GM06990 (cell line): ENCODE data around the gene APPL2.

Experiments used
- DNase-seq: peaks from one replicate; pipeline ENCODE4 v3.0.0-alpha.2; 2011; ENCODE audit not compliant: insufficient read length; ENCODE audit errors: extremely low read depth
- H3K27me3 ChIP-seq: replicated peaks from 2 replicates; pipeline ENCODE4 v1.6.0; 2011; ENCODE audit warnings: low read length; ENCODE audit not compliant: control insufficient read depth, insufficient read depth
- H3K36me3 ChIP-seq: 2 replicates; pipeline ENCODE4 v1.5.1; 2011; ENCODE audit warnings: low read length; ENCODE audit not compliant: control insufficient read depth, insufficient read depth
- H3K4me3 ChIP-seq: replicated peaks from 2 replicates; pipeline ENCODE4 v1.5.1; 2011; ENCODE audit warnings: low read depth, mild to moderate bottlenecking, control low read depth, low read length
- CTCF ChIP-seq: IDR thresholded peaks from 2 replicates; pipeline ENCODE4 v1.5.1; 2011; ENCODE audit warnings: low read length, control low read depth, mild to moderate bottlenecking, inconsistent platforms; ENCODE audit not compliant: insufficient read depth, poor library complexity, severe bottlenecking

APPL2 gene

DNA sequence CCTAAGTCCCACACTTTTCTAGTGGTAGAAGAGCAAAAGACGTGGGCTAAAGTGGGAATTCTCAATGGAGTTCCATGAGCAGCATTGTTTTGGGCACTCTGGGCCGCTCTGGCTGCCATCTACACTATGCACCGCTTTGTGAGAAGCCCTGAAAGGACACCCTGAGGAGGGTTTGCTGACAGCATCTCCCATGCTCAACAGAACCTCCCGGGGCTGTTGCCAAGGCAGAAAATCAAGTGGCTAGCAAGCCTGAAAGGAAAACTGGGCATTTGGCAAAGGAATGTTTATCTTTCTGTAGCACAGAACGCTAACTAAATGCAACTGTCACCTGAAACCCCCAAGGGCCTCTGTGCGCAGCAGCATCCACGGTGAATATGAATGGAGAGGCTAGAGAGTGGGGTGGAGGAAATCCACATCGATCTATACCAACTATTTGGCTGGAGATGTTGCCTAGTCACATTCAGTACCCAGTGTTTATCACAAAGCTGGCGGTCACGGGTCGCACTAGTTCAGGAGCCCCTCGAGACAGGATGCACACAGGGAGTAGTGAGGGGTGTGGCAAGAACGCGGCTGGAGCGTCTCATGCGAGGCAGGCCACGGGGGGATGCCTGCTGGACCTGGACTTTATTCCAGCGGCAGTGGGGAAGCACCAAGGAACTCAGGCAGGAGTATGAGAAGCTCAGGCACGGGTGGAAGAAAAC lies 14.2 kb downstream of the APPL2 start:
- no peak overlapping the region for H3K4me3 ChIP-seq
- no peaks in the 10 kb centered on the region for H3K27me3 ChIP-seq
- TF ChIP-seq CTCF = no peak
- no peaks in the 10 kb centered on the region; the same call in none of the 2 replicates for H3K36me3 ChIP-seq
- no peak for DNase-seq

GRCh38 chr12:105220929-105221290 lies 15.1 kb downstream of the APPL2 start:
- Histone ChIP-seq H3K4me3 (no peak overlapping the region), H3K27me3 (no peaks in the 10 kb centered on the region), H3K36me3 (peaks cover 1% of the 10 kb centered on the region)
- TF ChIP-seq CTCF = no peak
- no peak for DNase-seq

GRCh38 chr12:105220150-105220928 lies 15.6 kb downstream of the APPL2 start:
- Histone ChIP-seq H3K4me3 (no peak overlapping the region), H3K27me3 (no peaks in the 10 kb centered on the region), H3K36me3 (peaks cover 1% of the 10 kb centered on the region)
- TF ChIP-seq CTCF = no peak
- DNase-seq = no peak

DNA sequence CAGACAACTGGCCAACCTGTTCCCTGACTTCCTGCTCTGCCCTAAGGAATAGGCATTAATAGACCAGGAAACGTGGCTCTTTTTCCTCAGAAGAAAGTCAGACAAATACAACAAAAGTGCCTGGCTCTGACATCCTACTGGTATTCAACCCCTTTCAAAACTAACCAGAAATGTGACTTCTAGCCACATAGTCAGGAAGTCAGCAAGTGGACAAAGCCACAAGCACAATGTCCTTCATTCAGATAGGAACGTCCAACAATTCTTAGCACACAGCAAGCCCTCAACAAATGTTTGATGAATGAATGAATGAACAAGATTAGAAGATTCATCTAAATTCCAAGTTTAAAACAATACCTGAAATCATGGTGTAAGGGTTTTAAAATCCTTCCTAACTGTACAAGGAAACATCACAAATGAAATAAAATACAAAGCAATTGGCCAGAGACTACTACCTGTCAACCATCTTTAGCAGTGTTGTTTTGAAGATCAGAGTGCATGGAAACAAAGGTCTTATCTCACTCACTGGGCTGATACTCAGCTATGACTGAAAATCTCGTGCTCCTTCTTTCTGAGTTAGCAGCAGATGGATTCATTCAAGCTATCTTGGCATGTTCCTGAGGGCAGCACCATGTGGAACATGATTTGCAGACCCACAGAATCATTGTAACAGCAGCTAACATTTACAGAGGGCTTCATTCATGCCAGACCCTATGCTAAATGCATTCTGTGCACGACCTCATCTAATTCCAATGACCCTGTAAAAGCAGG lies 16.5 kb downstream of the APPL2 start:
- Histone ChIP-seq H3K27me3 (no peaks in the 10 kb centered on the region), H3K36me3 (peaks cover 1% of the 10 kb centered on the region), H3K4me3 (no peak overlapping the region)
- TF ChIP-seq CTCF = no peak
- no peak for DNase-seq

DNA sequence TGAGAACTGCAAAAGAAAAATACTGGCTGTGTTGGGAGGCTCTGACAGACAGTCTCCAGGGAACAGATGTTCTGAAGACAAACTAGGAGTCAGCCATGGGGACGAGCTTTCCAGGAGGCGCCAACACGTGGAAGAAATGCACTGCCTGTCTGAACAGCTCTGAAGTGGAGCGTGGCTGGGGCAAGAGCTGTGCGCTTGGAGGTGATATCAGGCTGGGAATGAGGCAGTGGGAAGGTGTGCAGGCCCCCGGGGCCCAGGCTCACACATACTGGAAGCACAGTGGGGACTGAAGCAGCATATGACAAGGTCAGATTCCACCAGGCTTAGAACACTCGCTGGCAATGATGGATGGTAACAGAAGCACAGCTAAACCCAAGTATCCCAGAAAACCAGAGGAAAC lies 17.5 kb downstream of the APPL2 start:
- Histone ChIP-seq H3K4me3 (no peak overlapping the region), H3K27me3 (no peaks in the 10 kb centered on the region), H3K36me3 (peaks cover 1% of the 10 kb centered on the region)
- no peak for TF ChIP-seq CTCF
- DNase-seq = no peak
